Stimulated activated effector memory CD8-positive, alpha-beta T cell treated with anti-CD3 and anti-CD28 coated beads, Interleukin-12 subunit alpha, Interleukin-12 subunit beta, amount 100 ng/mL, for 72 hours (primary cell): Measurements from ENCODE around the gene FAM83B.

Experiments used
- ATAC-seq: fragments of 150-1000 bp; cut with Tn5 transposase; 2 replicates; pipeline ENCODE4 v1.10.0; 2021
- DNase-seq, 2 donors: peaks; one replicate each; pipeline ENCODE4 v3.0.0; 2021 to 2022; ENCODE audit warnings: low spot score in 2 of 2
- H3K27ac Mint-ChIP-seq: one replicate; pipeline ENCODE4 v1.8.0; 2022; ENCODE audit warnings: mild to moderate bottlenecking, mixed read lengths
- H3K36me3 Mint-ChIP-seq: one replicate; pipeline ENCODE4 v1.8.0; 2022; ENCODE audit warnings: mild to moderate bottlenecking, mixed read lengths
- H3K4me1 Mint-ChIP-seq: one replicate; pipeline ENCODE4 v1.8.0; 2022; ENCODE audit warnings: mixed read lengths
- H3K4me3 Mint-ChIP-seq: one replicate; pipeline ENCODE4 v1.8.0; 2022; ENCODE audit warnings: mild to moderate bottlenecking, mixed read lengths
- H3K9me3 Mint-ChIP-seq: one replicate; pipeline ENCODE4 v1.8.0; 2022; ENCODE audit warnings: mixed read lengths

FAM83B gene

DNA sequence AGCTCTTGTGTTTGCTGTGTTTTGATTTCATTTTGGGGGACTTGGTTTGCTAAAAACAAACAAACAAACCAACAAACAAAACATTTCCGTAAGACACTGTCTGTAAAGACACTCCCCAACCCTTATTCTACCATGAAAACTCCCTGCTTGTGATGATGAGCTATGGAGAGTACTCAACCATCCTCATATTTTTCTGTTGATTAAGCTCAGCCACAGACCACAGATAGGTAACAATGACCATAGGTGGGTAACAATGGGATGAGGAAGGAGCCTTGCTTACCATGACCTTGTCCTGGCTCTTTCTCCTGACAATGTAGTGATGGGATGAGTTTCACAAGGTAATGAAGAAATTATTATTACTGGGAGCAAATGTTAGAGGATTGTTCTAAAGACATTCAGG is 11.4 kb upstream of the FAM83B start:
- ATAC-seq (no peak), DNase-seq (no peak)
- no peaks in the 10 kb centered on the region for H3K36me3 Mint-ChIP-seq
- H3K4me3 Mint-ChIP-seq: no peak overlapping the region
- H3K27ac Mint-ChIP-seq: no peak overlapping the region
- H3K9me3 Mint-ChIP-seq: peaks cover 8% of the 10 kb centered on the region
- H3K4me1 Mint-ChIP-seq: no peaks in the 10 kb centered on the region

DNA sequence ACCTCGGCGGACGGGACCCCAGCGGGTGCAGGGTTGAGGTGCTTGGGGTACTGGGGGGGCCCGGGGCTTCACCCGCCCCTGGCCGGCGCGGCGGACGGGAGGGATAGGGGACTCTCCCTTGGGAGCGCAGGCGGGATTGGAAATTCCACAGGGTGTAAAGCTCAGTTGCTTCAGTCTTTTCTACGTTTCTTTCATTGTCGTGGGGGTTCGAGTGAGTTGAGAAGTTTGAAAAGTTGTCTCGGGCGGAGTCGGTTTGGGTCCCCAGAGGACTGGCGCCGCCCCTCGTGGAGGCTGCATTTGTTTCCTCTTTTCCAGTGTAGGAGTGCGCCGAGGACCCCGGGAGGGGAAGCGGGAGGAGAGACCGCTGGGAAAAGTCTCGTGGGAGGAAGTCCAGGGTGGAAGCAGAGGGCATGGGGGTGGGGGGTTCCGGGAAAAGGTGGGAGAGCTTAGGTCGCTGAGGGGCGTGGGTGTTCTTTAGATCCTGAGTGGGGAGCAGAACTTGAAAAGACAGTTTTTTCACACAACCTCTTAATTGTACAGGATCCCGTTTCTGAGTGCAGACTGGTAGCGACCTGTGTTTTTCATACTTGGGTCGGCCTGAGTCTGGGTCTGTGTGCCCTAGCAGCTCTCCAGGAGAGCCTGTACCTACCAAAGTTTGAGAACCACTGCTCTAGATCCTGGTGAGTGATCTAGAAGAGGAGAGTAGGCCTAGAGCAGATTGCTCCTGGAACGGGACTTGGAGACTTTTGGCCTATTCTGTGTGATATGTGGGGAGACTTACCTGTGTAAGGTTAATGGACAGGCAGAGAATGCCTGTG is 495 bp downstream of the FAM83B start:
- ATAC-seq (no peak), DNase-seq (no peak)
- Mint-ChIP-seq H3K9me3 (peaks cover 11% of the 10 kb centered on the region), H3K4me3 (no peak overlapping the region), H3K4me1 (no peaks in the 10 kb centered on the region), H3K27ac (no peak overlapping the region), H3K36me3 (no peaks in the 10 kb centered on the region)

DNA sequence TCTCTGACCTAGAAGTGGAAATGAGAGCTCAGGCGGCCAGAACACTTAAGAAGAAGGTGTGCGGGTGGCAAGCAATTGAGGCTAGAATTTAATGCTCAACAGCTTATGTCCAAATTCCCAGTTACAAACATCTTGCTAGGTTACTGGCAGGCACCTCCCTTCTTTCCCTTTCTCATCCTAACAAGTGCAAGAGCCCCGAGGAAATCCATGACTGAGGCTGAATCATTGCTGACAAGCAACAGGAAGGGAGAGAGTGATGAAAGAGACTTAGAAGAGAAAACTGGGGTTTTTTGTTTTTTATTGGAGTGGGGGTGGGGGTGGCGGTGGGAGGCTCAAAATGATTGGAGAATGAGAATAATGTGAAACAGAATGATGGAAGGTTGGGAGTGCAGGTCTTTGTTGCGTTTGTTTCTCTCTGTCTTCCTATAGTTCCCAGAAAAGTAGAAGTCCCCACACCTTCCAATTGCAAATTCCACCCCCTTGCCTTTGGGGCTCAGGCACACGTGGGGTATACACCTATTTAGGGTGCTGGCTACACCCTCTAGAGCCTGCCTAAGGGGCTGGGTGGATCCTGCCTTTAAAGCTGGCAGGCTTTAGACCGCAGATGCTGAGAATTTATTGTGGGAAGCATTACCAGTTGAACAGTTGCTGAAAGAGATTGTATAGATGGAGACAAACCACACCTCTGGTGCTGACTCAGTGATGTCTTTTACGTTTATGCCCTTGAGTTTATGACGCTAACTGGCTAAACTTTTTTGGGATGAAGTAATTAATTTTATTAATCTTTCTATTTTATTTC is 1.4 kb downstream of the FAM83B start:
- Mint-ChIP-seq H3K4me1 (no peaks in the 10 kb centered on the region), H3K27ac (no peak overlapping the region), H3K9me3 (peaks cover 11% of the 10 kb centered on the region), H3K4me3 (no peak overlapping the region), H3K36me3 (no peaks in the 10 kb centered on the region)
- DNase-seq: no peak
- no peak for ATAC-seq

DNA sequence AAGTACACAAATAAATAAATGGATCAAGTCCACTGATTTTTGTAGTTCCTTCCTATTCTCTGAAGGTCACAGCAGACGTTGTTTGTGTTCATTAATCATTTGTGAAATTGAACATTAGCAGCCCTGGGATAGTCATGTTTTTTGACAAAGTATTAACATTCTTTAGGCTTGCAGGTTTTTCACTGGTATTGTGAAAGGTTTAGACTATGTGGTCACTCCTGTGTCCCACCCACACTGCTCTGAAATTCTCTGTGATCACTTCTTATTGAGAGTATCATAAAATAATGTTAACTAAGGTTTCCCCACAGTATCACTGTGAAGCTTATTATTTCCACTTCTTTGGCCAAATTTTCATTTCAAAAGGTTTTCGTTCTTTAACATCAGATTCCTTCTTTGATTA is 3.5 kb downstream of the FAM83B start:
- ATAC-seq (no peak), DNase-seq (no peak)
- Mint-ChIP-seq H3K9me3 (peaks cover 9% of the 10 kb centered on the region), H3K4me1 (no peaks in the 10 kb centered on the region), H3K27ac (no peak overlapping the region), H3K4me3 (no peak overlapping the region), H3K36me3 (no peaks in the 10 kb centered on the region)

DNA sequence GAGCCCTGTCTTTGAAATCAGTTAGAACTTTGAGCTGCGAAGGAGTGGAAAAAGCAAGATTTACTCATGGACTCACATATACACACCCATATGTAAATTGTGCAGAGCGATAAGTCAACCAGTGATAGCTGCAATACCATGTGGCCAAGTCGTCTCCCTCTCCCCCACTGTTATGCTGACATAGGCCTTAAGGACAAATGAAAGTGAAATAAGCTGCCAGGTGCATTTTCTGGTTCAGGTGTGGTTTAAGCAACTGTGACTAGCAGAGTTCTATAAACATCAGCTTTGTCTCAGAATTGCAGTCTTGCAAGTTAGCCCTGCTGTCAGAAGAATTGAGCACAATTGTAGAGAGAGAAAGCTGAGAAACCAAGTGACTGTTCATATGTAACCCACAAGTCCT is 9.6 kb downstream of the FAM83B start:
- Mint-ChIP-seq H3K4me1 (no peaks in the 10 kb centered on the region), H3K9me3 (peaks cover 13% of the 10 kb centered on the region), H3K4me3 (no peak overlapping the region), H3K36me3 (no peaks in the 10 kb centered on the region), H3K27ac (no peak overlapping the region)
- no peak for ATAC-seq
- DNase-seq: no peak

GRCh38 chr6:54860132-54860531 is 13.6 kb downstream of the FAM83B start:
- Mint-ChIP-seq H3K36me3 (no peaks in the 10 kb centered on the region), H3K9me3 (peaks cover 13% of the 10 kb centered on the region), H3K4me3 (no peak overlapping the region), H3K4me1 (no peaks in the 10 kb centered on the region), H3K27ac (no peak overlapping the region)
- no peak for ATAC-seq
- no peak for DNase-seq

- ATAC-seq (no peak), DNase-seq (no peak)
- H3K36me3 Mint-ChIP-seq: no peaks in the 10 kb centered on the region
- no peak overlapping the region for H3K4me3 Mint-ChIP-seq
- H3K4me1 Mint-ChIP-seq: no peaks in the 10 kb centered on the region
- peaks cover 13% of the 10 kb centered on the region for H3K9me3 Mint-ChIP-seq
- H3K27ac Mint-ChIP-seq: no peak overlapping the region
These were observed 14.2 kb downstream of the FAM83B start for GRCh38 chr6:54860739-54861138.

DNA sequence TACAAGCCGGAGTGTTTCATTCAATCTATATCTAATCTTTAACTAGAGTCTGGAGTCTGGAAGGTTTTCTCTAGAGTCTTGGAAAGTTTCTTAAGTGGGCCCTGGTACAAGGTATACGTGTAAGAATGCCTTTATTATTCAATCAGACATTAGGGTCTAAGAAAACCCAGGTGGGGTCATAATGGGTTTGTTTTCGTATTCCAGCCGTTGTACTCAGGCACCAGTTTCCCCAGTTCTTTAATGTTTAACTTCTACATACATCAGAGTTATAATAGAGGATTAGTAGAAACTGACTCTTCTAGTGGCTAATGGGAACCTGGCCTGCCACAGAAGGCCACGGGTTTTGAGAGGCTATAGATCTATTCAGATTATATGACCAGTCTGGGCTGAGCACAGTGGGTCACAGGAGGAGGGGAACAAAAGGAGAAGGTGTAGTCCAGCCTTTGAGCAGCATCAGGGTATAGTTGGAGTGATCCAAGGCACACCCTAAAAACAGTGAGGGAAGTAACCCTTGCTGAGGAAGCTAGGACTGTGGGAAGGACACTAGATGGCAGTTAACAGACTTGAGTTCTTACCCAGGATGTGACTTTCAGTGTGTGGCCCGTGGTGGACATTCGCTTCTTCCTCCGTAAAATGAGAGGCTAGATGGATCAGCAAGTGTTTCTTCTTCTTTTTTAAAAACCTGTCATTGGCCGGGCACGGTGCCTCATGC is 15.5 kb downstream of the FAM83B start:
- Mint-ChIP-seq H3K27ac (no peak overlapping the region), H3K4me3 (no peak overlapping the region), H3K4me1 (no peaks in the 10 kb centered on the region), H3K9me3 (peaks cover 13% of the 10 kb centered on the region), H3K36me3 (no peaks in the 10 kb centered on the region)
- no peak for ATAC-seq
- DNase-seq: no peak

DNA sequence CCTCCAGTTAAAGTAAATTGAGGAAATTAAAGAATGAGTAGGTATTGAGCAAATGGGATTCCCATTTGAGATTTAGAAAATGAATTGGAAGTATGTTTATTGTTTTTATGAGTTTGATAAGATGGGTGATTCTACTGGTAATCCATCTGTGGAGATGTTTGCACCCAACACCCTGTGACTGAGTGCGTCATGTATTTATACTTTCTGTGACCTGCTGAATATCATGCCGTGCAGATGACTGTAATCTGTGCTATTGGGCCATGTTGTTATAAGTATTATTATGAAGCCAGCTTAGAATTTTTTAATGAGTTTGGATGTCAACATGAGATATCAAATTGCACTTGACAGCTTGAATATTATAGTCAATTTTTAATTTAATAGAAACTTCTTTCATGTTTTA is 17.7 kb downstream of the FAM83B start:
- Mint-ChIP-seq H3K36me3 (no peaks in the 10 kb centered on the region), H3K27ac (no peak overlapping the region)

GRCh38 chr6:54865091-54865631 is 18.6 kb downstream of the FAM83B start:
- Mint-ChIP-seq H3K36me3 (no peaks in the 10 kb centered on the region), H3K4me3 (no peak overlapping the region), H3K4me1 (no peaks in the 10 kb centered on the region), H3K27ac (no peak overlapping the region), H3K9me3 (peaks cover 11% of the 10 kb centered on the region)
- DNase-seq (no peak), ATAC-seq (no peak)

More for the DNA sequence above, 17.7 kb downstream of the FAM83B start:
- H3K9me3 Mint-ChIP-seq: peaks cover 7% of the 10 kb centered on the region
- DNase-seq (no peak), ATAC-seq (no peak)
- no peaks in the 10 kb centered on the region for H3K4me1 Mint-ChIP-seq
- no peak overlapping the region for H3K4me3 Mint-ChIP-seq

GRCh38 chr6:54868556-54868955 is 22.0 kb downstream of the FAM83B start:
- Mint-ChIP-seq H3K27ac (no peak overlapping the region), H3K36me3 (no peaks in the 10 kb centered on the region), H3K9me3 (peaks cover 5% of the 10 kb centered on the region)

DNA sequence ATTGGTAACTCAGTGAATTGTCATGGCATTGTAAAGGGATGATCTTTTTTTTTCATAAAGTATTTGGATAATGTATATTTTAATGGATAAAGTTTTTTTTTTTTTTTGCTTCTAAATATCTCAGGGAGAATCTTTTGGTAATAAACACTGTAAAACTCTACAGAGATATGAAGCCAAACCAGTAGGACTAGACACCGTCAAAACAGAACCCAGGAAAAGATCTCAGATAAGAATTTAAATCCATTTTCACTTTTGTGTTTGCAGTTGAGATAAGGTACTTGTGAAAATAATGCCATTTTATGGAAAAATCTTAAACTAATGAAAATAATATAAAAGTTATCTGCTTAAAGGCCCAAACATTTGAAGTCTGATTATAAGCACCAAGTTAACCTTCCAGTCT is 27.0 kb downstream of the FAM83B start:
- Mint-ChIP-seq H3K9me3 (peaks cover 13% of the 10 kb centered on the region), H3K36me3 (no peaks in the 10 kb centered on the region), H3K27ac (no peak overlapping the region), H3K4me3 (no peak overlapping the region), H3K4me1 (no peaks in the 10 kb centered on the region)
- no peak for DNase-seq
- no peak for ATAC-seq

More at GRCh38 chr6:54868556-54868955, 22.0 kb downstream of the FAM83B start:
- DNase-seq (no peak), ATAC-seq (no peak)
- no peaks in the 10 kb centered on the region for H3K4me1 Mint-ChIP-seq
- H3K4me3 Mint-ChIP-seq: no peak overlapping the region

GRCh38 chr6:54874349-54875048 is 27.9 kb downstream of the FAM83B start:
- Mint-ChIP-seq H3K27ac (no peak overlapping the region), H3K36me3 (no peaks in the 10 kb centered on the region), H3K9me3 (peaks cover 9% of the 10 kb centered on the region), H3K4me1 (no peaks in the 10 kb centered on the region), H3K4me3 (no peak overlapping the region)
- ATAC-seq (no peak), DNase-seq (no peak)

DNA sequence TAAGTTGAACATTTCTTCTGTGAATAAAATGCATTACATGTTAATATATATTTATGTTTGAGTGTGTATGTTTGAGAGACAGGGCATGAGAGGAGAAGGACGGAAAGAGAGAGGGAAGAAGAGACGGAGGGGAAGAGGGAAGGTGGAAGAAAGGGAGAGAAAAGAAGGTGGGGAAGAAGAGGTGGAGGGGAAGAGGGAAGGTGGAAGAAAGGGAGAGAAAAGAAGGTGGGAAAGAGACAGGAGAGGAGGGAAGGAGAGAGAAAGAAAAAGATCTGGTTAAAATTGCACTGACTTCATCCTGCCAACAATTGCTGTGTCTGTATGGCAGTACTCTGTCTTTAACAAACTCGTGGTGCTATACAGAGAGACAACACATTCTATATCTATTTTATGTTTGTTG is 29.0 kb downstream of the FAM83B start:
- H3K36me3 Mint-ChIP-seq: no peaks in the 10 kb centered on the region
- H3K9me3 Mint-ChIP-seq: peaks cover 8% of the 10 kb centered on the region
- DNase-seq (no peak), ATAC-seq (no peak)
- no peak overlapping the region for H3K4me3 Mint-ChIP-seq
- no peak overlapping the region for H3K27ac Mint-ChIP-seq
- no peaks in the 10 kb centered on the region for H3K4me1 Mint-ChIP-seq

DNA sequence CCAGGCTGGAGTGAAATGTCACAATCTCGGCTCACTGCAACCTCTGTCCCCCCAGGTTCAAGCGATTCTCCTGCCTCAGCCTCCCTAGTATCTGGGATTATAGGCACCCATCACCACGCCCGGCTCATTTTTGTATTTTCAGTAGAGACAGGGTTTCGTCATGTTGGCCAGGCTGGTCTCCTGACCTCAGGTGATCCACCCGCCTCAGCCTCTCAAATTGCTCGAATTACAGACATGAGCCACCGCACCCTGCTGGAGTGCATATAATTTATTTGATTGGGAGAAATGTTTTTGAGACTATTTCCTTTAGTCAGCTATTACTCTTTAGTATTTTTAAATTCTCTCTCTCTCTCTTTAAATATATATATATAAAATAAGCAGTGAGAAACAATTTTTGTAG is 29.8 kb downstream of the FAM83B start:
- ATAC-seq: no peak
- DNase-seq: no peak
- no peak overlapping the region for H3K4me3 Mint-ChIP-seq
- no peak overlapping the region for H3K27ac Mint-ChIP-seq
- H3K4me1 Mint-ChIP-seq: no peaks in the 10 kb centered on the region
- peaks cover 8% of the 10 kb centered on the region for H3K9me3 Mint-ChIP-seq
- no peaks in the 10 kb centered on the region for H3K36me3 Mint-ChIP-seq
